ENCODE data around the gene STON2.

The STON2 gene

GRCh38 chr14:81303258-81303935 lies 96.7 kb downstream of the STON2 start:
- DNase-seq (ENCODE audit: low read depth in 2 of 2): no peak

- DNase-seq (ENCODE audit: low read depth in 2 of 2): no peak
Measured at GRCh38 chr14:81302638-81303037, 97.5 kb downstream of the STON2 start.

- no peak for DNase-seq (ENCODE audit: low read depth in 2 of 2)
Measured at GRCh38 chr14:81301813-81302212, 98.3 kb downstream of the STON2 start.

- DNase-seq (ENCODE audit: low read depth in 2 of 2): no peak
Measured at GRCh38 chr14:81301371-81301770, 98.8 kb downstream of the STON2 start.

GRCh38 chr14:81298911-81299310 lies 101.2 kb downstream of the STON2 start:
- no peak for DNase-seq (ENCODE audit: low read depth in 2 of 2)

GRCh38 chr14:81298122-81298521 lies 102.0 kb downstream of the STON2 start:
- DNase-seq (ENCODE audit: low read depth in 2 of 2): no peak

- DNase-seq (ENCODE audit: low read depth in 2 of 2): no peak
Measured at GRCh38 chr14:81295958-81296923, 103.9 kb downstream of the STON2 start.

- DNase-seq (ENCODE audit: low read depth in 2 of 2): no peak
Measured at GRCh38 chr14:81289516-81289915, 110.6 kb downstream of the STON2 start.

- no peak for DNase-seq (ENCODE audit: low read depth in 2 of 2)
Measured at GRCh38 chr14:81286574-81287370, 113.4 kb downstream of the STON2 start.

- DNase-seq (ENCODE audit: low read depth in 2 of 2): no peak
Measured at GRCh38 chr14:81285245-81285644, 114.9 kb downstream of the STON2 start.

GRCh38 chr14:81281332-81281731 lies 118.8 kb downstream of the STON2 start:
- no peak for DNase-seq (ENCODE audit: low read depth in 2 of 2)

GRCh38 chr14:81280136-81280791 lies 119.9 kb downstream of the STON2 start:
- DNase-seq (ENCODE audit: low read depth in 2 of 2): no peak

GRCh38 chr14:81277096-81277495 lies 123.0 kb downstream of the STON2 start:
- DNase-seq (ENCODE audit: low read depth in 2 of 2): no peak

- DNase-seq (ENCODE audit: low read depth in 2 of 2): no peak
Measured at GRCh38 chr14:81276073-81277069, 123.8 kb downstream of the STON2 start.

GRCh38 chr14:81275305-81276072 lies 124.6 kb downstream of the STON2 start:
- no peak for DNase-seq (ENCODE audit: low read depth in 2 of 2)

- DNase-seq (ENCODE audit: low read depth in 2 of 2): no peak
Measured at GRCh38 chr14:81273961-81274575, 126.1 kb downstream of the STON2 start.

GRCh38 chr14:81273521-81273920 lies 126.6 kb downstream of the STON2 start:
- DNase-seq (ENCODE audit: low read depth in 2 of 2): no peak

GRCh38 chr14:81272317-81272716 lies 127.8 kb downstream of the STON2 start:
- DNase-seq (ENCODE audit: low read depth in 2 of 2): no peak

GRCh38 chr14:81269979-81270375 lies 130.1 kb downstream of the STON2 start:
- DNase-seq (ENCODE audit: low read depth in 2 of 2): no peak

Measured in fibroblast of skin of left biceps (primary cell).